Activated naive CD4-positive, alpha-beta T cell treated with anti-CD3 and anti-CD28 coated beads, Interleukin-2, amount 10 ng/mL, durations not matched to agents 7 days and 5 days (primary cell): ENCODE data around the gene GRIK3.
"Not testable (repeated sequence)": the region's sequence is repeated elsewhere in the genome, so short reads cannot be mapped to it uniquely, and the experiment has no call there.

Experiments used
- CTCF ChIA-PET: fragments of 350-600 bp; sonication (Branson Sonifier 250); formaldehyde crosslinking; loops from one replicate; lab custom pipeline; 2021; ENCODE audit warnings: antibody characterized with exemption; lab: Charles Lee
- DNase-seq: peaks from one replicate; pipeline ENCODE4 v3.0.0-alpha.2; 2020
- H3K27ac Mint-ChIP-seq: one replicate; pipeline ENCODE4 v1.8.0; 2021; ENCODE audit warnings: mild to moderate bottlenecking, moderate library complexity, mixed read lengths
- H3K27me3 Mint-ChIP-seq: one replicate; pipeline ENCODE4 v1.8.0; 2021; ENCODE audit warnings: mild to moderate bottlenecking, mixed read lengths
- H3K36me3 Mint-ChIP-seq: one replicate; pipeline ENCODE4 v1.8.0; 2021; ENCODE audit warnings: mixed read lengths
- H3K4me1 Mint-ChIP-seq: one replicate; pipeline ENCODE4 v1.8.0; 2021; ENCODE audit warnings: mixed read lengths
- H3K4me3 Mint-ChIP-seq: one replicate; pipeline ENCODE4 v1.8.0; 2021; ENCODE audit warnings: mild to moderate bottlenecking, moderate library complexity, mixed read lengths
- H3K9me3 Mint-ChIP-seq: one replicate; pipeline ENCODE4 v1.8.0; 2021; ENCODE audit warnings: mixed read lengths

The GRIK3 gene

GRCh38 chr1:37034121-37035013 is at the start of gene GRIK3:
GRIK3 (minus strand) TSS chr1:37034515; CDS start chr1:37034108, 407 bp downstream.
- Mint-ChIP-seq H3K4me3 (no peak within 1 kb of the TSS), H3K9me3 (no peaks in the 10 kb centered on the region), H3K27ac (peak within 1 kb of the TSS; percentile 74), H3K27me3 (peaks cover 97% of the 10 kb centered on the region), H3K36me3 (no peaks in the 10 kb centered on the region), H3K4me1 (peaks cover 9% of the 10 kb centered on the region)
- no peak for DNase-seq
- CTCF ChIA-PET: no interaction called here

DNA sequence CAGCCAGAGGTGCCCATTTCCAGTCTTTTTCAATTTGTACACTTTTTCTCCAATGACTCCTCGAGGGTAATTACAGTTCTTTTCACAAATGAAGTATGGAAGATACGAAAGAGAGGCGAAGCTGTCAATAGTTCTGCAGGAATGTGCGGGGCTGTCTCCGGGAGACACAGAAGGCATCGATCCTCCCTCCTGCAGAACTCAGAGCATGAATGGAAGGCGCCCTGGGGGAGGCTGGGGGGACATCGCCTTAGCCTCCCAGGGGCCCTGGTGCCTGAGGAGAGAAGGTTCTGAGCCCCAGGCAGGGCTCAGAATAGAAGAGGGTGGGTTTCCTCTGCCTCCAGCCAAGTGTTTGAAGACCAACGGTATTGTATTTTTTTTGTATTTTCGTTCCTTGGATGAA is 49.7 kb upstream of the GRIK3 start:
- Mint-ChIP-seq H3K4me1 (no peaks in the 10 kb centered on the region), H3K9me3 (no peaks in the 10 kb centered on the region), H3K36me3 (no peaks in the 10 kb centered on the region), H3K27ac (no peak overlapping the region), H3K4me3 (no peak overlapping the region), H3K27me3 (no peaks in the 10 kb centered on the region)
- no peak for DNase-seq
- CTCF ChIA-PET: no interaction called here

GRCh38 chr1:37083603-37084002 is 49.3 kb upstream of the GRIK3 start:
- Mint-ChIP-seq H3K9me3 (no peaks in the 10 kb centered on the region), H3K4me1 (no peaks in the 10 kb centered on the region), H3K36me3 (no peaks in the 10 kb centered on the region), H3K4me3 (no peak overlapping the region), H3K27ac (no peak overlapping the region), H3K27me3 (no peaks in the 10 kb centered on the region)
- CTCF ChIA-PET: no interaction called here
- DNase-seq: no peak

GRCh38 chr1:37080296-37080986 is 46.1 kb upstream of the GRIK3 start:
- DNase-seq, H3K36me3 Mint-ChIP-seq, H3K27me3 Mint-ChIP-seq, H3K4me3 Mint-ChIP-seq, H3K27ac Mint-ChIP-seq, CTCF ChIA-PET, H3K4me1 Mint-ChIP-seq, H3K9me3 Mint-ChIP-seq: not testable (repeated sequence)

- Mint-ChIP-seq H3K4me3 (no peak overlapping the region), H3K9me3 (no peaks in the 10 kb centered on the region), H3K27ac (no peak overlapping the region), H3K27me3 (peaks cover 4% of the 10 kb centered on the region), H3K4me1 (no peaks in the 10 kb centered on the region), H3K36me3 (no peaks in the 10 kb centered on the region)
- CTCF ChIA-PET: no interaction called here
- DNase-seq: no peak
These were observed 44.6 kb upstream of the GRIK3 start for GRCh38 chr1:37078866-37079265.

- peaks cover 4% of the 10 kb centered on the region for H3K27me3 Mint-ChIP-seq
- H3K27ac Mint-ChIP-seq: no peak overlapping the region
- H3K4me3 Mint-ChIP-seq: no peak overlapping the region
- no peaks in the 10 kb centered on the region for H3K4me1 Mint-ChIP-seq
- CTCF ChIA-PET: no interaction called here
- DNase-seq: no peak
- H3K36me3 Mint-ChIP-seq: no peaks in the 10 kb centered on the region
- H3K9me3 Mint-ChIP-seq: no peaks in the 10 kb centered on the region
These were observed 41.9 kb upstream of the GRIK3 start for GRCh38 chr1:37076168-37076567.

DNA sequence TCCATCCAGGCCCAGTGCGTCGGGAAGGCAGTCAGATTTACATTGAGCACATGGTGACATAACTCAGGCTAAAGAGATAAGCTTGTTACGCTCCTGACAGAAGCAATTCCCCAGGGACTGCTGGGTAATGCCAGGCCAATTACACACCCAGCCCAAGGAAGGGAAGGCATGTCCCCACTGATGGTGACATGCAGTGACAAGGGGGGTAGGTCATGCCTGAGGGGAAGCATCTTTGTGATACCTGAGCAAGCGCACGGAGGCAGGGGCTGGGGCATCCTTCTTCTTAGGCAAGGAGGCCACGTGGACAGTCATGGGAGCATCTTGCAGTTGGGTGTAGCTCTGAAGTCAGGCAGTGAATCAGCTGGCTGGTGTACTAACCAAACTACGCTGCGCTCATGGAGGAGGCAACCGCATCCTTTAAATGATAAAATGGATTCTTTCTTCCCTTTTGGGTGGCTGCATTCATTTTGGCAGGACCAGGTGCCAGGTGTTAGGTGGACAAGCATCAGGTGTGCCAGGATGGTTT is 39.6 kb upstream of the GRIK3 start:
- H3K4me1 Mint-ChIP-seq: no peaks in the 10 kb centered on the region
- CTCF ChIA-PET: no interaction called here

DNA sequence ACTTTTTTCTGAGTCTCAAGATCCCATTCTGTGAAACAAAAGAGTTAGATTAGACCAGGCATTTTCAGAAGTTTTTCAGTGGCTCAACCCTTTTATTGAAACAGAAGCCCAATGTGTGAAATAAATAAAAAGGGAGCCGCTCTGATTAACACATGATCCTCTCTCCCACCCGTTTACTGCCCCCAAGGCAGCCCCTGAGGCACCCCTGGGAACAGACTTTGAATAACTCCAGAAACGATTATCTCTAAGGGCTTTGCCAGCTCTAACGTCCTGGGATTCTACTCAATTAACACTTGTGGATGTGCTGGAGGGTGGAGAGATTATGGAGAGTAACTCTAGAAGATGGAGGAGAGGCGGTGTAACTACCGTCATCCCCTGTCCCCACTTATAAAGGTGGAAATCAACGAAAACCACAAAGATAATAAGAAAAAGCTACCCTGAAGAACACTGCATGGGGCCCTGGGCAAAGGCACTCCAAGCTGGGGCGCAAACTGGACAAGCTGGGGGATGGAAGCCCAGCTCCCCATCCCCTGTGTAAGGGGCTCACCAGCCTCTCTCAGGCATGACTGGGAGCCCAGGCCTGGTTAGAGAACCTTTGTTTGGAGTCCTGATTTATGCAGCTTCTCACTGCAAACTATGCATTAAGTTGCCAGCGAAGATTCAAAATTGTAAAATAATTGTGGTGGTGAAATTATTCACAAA is 39.0 kb upstream of the GRIK3 start:
- Mint-ChIP-seq H3K27me3 (peaks cover 9% of the 10 kb centered on the region), H3K36me3 (no peaks in the 10 kb centered on the region), H3K27ac (no peak overlapping the region), H3K4me3 (no peak overlapping the region), H3K9me3 (no peaks in the 10 kb centered on the region), H3K4me1 (no peaks in the 10 kb centered on the region)
- CTCF ChIA-PET: no interaction called here
- DNase-seq: no peak

More for the DNA sequence above, 39.6 kb upstream of the GRIK3 start:
- H3K27me3 Mint-ChIP-seq: peaks cover 9% of the 10 kb centered on the region
- no peak for DNase-seq
- no peaks in the 10 kb centered on the region for H3K36me3 Mint-ChIP-seq
- no peaks in the 10 kb centered on the region for H3K9me3 Mint-ChIP-seq
- no peak overlapping the region for H3K27ac Mint-ChIP-seq
- no peak overlapping the region for H3K4me3 Mint-ChIP-seq

GRCh38 chr1:37071829-37072228 is 37.5 kb upstream of the GRIK3 start:
- CTCF ChIA-PET: no interaction called here
- peaks cover 15% of the 10 kb centered on the region for H3K27me3 Mint-ChIP-seq

DNA sequence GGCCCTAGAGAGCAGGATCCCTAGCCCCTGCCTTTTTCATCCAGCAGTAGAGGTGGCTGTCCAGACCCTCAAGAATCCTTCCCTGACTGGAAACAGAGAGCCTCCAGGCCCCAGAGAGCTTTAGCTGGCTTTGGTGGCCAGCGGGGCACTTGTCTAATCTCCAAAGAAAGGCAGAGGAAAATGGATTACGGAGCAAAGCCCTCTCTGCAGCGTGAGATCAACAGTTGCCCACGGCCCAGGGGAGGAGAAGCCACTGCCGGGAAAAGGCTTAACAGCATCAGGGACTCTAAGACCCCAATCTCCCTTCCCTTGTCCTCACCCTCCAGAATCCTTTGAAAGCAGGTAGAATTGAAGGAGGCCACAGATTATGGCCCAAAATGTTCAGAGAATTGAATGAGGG is 35.8 kb upstream of the GRIK3 start:
- H3K4me1 Mint-ChIP-seq: no peaks in the 10 kb centered on the region
- CTCF ChIA-PET: no interaction called here
- DNase-seq: no peak
- peaks cover 16% of the 10 kb centered on the region for H3K27me3 Mint-ChIP-seq
- no peaks in the 10 kb centered on the region for H3K9me3 Mint-ChIP-seq
- no peaks in the 10 kb centered on the region for H3K36me3 Mint-ChIP-seq
- no peak overlapping the region for H3K4me3 Mint-ChIP-seq
- H3K27ac Mint-ChIP-seq: no peak overlapping the region

More at GRCh38 chr1:37071829-37072228, 37.5 kb upstream of the GRIK3 start:
- DNase-seq: no peak
- Mint-ChIP-seq H3K27ac (no peak overlapping the region), H3K9me3 (no peaks in the 10 kb centered on the region), H3K4me1 (no peaks in the 10 kb centered on the region), H3K4me3 (no peak overlapping the region), H3K36me3 (no peaks in the 10 kb centered on the region)

DNA sequence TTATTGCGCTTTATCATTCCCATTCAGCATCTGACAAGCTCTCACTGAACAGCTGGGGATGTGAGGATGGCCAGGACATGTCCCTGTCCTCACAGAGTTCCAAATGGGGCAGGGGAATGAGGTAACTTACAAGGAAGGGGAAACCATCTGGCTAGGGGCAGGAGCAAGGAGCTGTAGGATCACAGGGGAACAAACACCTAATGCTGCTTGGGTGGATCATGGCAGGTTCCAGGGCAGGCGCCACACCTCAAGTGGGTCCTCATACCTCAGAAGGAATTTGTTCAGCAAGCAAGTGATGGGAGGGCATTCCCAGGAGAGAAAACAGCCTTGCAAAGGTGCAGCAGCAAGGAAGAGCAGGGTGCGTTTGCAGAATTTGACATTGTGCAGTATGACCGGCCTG is 35.1 kb upstream of the GRIK3 start:
- Mint-ChIP-seq H3K27me3 (peaks cover 16% of the 10 kb centered on the region), H3K27ac (no peak overlapping the region), H3K9me3 (no peaks in the 10 kb centered on the region), H3K4me1 (no peaks in the 10 kb centered on the region), H3K4me3 (no peak overlapping the region), H3K36me3 (no peaks in the 10 kb centered on the region)
- DNase-seq: no peak
- CTCF ChIA-PET: no interaction called here

GRCh38 chr1:37068897-37069296 is 34.6 kb upstream of the GRIK3 start:
- no peaks in the 10 kb centered on the region for H3K9me3 Mint-ChIP-seq
- H3K4me3 Mint-ChIP-seq: no peak overlapping the region
- H3K36me3 Mint-ChIP-seq: no peaks in the 10 kb centered on the region
- CTCF ChIA-PET: no interaction called here
- no peaks in the 10 kb centered on the region for H3K4me1 Mint-ChIP-seq
- DNase-seq: no peak
- H3K27me3 Mint-ChIP-seq: peaks cover 19% of the 10 kb centered on the region
- H3K27ac Mint-ChIP-seq: no peak overlapping the region

- Mint-ChIP-seq H3K27me3 (peaks cover 23% of the 10 kb centered on the region), H3K36me3 (no peaks in the 10 kb centered on the region), H3K4me1 (no peaks in the 10 kb centered on the region), H3K27ac (no peak overlapping the region), H3K4me3 (no peak overlapping the region), H3K9me3 (no peaks in the 10 kb centered on the region)
- no peak for DNase-seq
- CTCF ChIA-PET: no interaction called here
These were observed 33.9 kb upstream of the GRIK3 start for GRCh38 chr1:37068260-37068659.

DNA sequence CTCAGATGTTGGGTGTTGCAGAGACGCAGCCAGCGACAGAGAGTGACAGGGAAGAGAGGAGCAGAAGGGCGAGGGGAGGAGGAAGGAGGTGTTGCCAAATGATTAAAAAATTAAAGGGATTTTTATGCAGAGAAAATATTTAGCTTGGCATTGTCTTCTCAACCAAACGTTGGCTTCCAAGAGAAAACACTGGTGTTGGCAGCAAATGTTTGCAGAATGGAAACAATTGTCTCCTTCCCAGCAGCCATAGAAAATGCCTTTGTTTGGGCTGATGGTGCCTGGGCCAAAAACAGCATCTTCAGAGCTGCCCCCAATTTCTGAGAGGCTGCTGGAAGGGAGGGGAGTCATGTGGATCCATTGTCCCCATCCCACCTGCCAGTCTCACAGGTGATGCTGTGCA is 29.7 kb upstream of the GRIK3 start:
- Mint-ChIP-seq H3K27me3 (peaks cover 20% of the 10 kb centered on the region), H3K36me3 (no peaks in the 10 kb centered on the region), H3K4me3 (no peak overlapping the region), H3K9me3 (no peaks in the 10 kb centered on the region), H3K27ac (no peak overlapping the region), H3K4me1 (no peaks in the 10 kb centered on the region)
- DNase-seq: no peak
- CTCF ChIA-PET: no interaction called here
